ENCODE measurements around the gene KREMEN1. TPM values are rescaled to one million over a fixed set of nuclear protein-coding genes. Genes with fewer than 3 reads are reported as not detected.

Gene KREMEN1
- total and polyA plus RNA-seq, 9 of the 15 experiments (the other 6 are each of a cell fraction or from before 2014, with no cell fraction given): 0.69 to 11.5 (median 4.3) TPM

GRCh38 chr22:29056472-29056871 lies 16.4 kb upstream of the KREMEN1 start (continued):
- TF ChIP-seq ZNF318 (IDR thresholded peaks at IDR 0.05; ENCODE audit: borderline replicate concordance in 1 of 2, low read depth in 1 of 2) (no peak), L3MBTL2 (IDR thresholded peaks at IDR 0.05) (no peak)
